B cell (primary cell): ENCODE measurements around the gene HOXD10.

Experiments
- EZH2 ChIP-seq: IDR thresholded peaks from 2 replicates; pipeline ENCODE4 v1.6.1; 2012; ENCODE audit warnings: borderline replicate concordance, low read depth, mild to moderate bottlenecking, moderate library complexity, low read length; ENCODE audit not compliant: insufficient read depth, poor library complexity, severe bottlenecking
- TF ChIP-seq, protein P1 (sequence below): fragments of 200-600 bp; IDR thresholded peaks from one replicate; pipeline ENCODE4 v1.8.0; 2022; ENCODE audit warnings: antibody characterized with exemption, mild to moderate bottlenecking

DNA sequence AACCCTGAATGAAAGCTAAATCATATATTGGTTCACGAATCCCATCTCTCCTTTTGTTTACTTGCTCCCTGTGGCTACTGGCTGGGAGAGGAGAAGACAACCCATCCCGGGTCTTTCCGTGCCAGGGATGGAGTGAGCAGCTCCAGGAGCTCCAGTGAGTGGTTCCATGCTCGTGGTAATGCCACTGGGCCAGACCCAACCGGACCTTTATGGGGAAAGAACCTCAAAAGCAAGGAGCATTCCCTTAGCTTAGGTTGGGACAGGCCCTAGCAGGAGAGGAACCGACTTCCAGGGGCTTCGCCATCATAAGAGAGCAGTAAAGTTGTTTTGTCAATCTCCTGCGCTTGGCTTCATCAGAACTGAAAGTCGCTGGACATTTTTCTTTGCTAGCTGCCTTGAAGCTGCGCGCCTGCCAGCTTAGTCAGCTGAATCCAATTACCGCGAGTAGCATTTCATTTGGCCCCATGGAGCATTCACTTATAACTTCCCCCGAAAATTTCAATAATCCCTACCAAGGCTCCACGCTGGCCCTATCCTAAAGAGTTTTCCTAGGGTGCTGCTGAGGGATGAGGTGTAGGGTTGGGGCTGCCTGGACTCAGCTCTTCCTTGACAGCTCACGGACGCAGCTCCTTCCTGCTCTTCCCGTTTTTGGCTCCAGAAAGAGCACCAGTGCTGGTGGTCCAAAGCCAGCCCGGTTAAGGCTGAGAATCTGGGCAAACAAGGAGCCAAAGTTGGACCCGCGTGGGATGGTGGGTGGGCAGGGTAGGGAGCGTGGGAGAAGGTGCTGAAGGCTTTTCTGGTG is 45.4 kb downstream of the HOXD10 start:
- TF ChIP-seq, protein P1, sequence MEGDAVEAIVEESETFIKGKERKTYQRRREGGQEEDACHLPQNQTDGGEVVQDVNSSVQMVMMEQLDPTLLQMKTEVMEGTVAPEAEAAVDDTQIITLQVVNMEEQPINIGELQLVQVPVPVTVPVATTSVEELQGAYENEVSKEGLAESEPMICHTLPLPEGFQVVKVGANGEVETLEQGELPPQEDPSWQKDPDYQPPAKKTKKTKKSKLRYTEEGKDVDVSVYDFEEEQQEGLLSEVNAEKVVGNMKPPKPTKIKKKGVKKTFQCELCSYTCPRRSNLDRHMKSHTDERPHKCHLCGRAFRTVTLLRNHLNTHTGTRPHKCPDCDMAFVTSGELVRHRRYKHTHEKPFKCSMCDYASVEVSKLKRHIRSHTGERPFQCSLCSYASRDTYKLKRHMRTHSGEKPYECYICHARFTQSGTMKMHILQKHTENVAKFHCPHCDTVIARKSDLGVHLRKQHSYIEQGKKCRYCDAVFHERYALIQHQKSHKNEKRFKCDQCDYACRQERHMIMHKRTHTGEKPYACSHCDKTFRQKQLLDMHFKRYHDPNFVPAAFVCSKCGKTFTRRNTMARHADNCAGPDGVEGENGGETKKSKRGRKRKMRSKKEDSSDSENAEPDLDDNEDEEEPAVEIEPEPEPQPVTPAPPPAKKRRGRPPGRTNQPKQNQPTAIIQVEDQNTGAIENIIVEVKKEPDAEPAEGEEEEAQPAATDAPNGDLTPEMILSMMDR = no peak
- TF ChIP-seq EZH2 = no peak
